ENCODE results near the gene BRINP3.

BRINP3 gene

GRCh38 chr1:190274721-190275120 is 202.9 kb downstream of the BRINP3 start:
- no peaks in the 10 kb centered on the region for H3K4me1 ChIP-seq (ENCODE audit: insufficient read depth, low read length)
- H3K4me3 ChIP-seq (ENCODE audit: low read length): no peak overlapping the region
- H3K36me3 ChIP-seq (ENCODE audit: insufficient read depth, low read length): no peaks in the 10 kb centered on the region

GRCh38 chr1:190273161-190273560 is 204.5 kb downstream of the BRINP3 start:
- Histone ChIP-seq H3K4me3 (ENCODE audit: low read length) (no peak overlapping the region), H3K27me3 (ENCODE audit: insufficient read depth, low read length) (no peaks in the 10 kb centered on the region), H3K9me3 (ENCODE audit: low read length) (no peaks in the 10 kb centered on the region), H3K4me1 (ENCODE audit: insufficient read depth, low read length) (no peaks in the 10 kb centered on the region), H3K36me3 (ENCODE audit: insufficient read depth, low read length) (no peaks in the 10 kb centered on the region), H2AFZ (ENCODE audit: low read depth, low read length) (no peak overlapping the region)

More at GRCh38 chr1:190274721-190275120, 202.9 kb downstream of the BRINP3 start:
- H3K27me3 ChIP-seq (ENCODE audit: insufficient read depth, low read length): no peaks in the 10 kb centered on the region
- H3K9me3 ChIP-seq (ENCODE audit: low read length): no peaks in the 10 kb centered on the region
- no peak overlapping the region for H2AFZ ChIP-seq (ENCODE audit: low read depth, low read length)

- Histone ChIP-seq H3K27me3 (ENCODE audit: insufficient read depth, low read length) (no peaks in the 10 kb centered on the region), H2AFZ (ENCODE audit: low read depth, low read length) (no peak overlapping the region), H3K4me3 (ENCODE audit: low read length) (no peak overlapping the region), H3K9me3 (ENCODE audit: low read length) (no peaks in the 10 kb centered on the region), H3K4me1 (ENCODE audit: insufficient read depth, low read length) (no peaks in the 10 kb centered on the region), H3K36me3 (ENCODE audit: insufficient read depth, low read length) (no peaks in the 10 kb centered on the region)
Observed at GRCh38 chr1:190262538-190262937, 215.1 kb downstream of the BRINP3 start.

GRCh38 chr1:190259424-190259823 is 218.2 kb downstream of the BRINP3 start:
- Histone ChIP-seq H3K4me3 (ENCODE audit: low read length) (no peak overlapping the region), H3K9me3 (ENCODE audit: low read length) (no peaks in the 10 kb centered on the region), H2AFZ (ENCODE audit: low read depth, low read length) (no peak overlapping the region), H3K4me1 (ENCODE audit: insufficient read depth, low read length) (no peaks in the 10 kb centered on the region), H3K27me3 (ENCODE audit: insufficient read depth, low read length) (no peaks in the 10 kb centered on the region), H3K36me3 (ENCODE audit: insufficient read depth, low read length) (no peaks in the 10 kb centered on the region)

GRCh38 chr1:190258003-190258402 is 219.7 kb downstream of the BRINP3 start:
- no peaks in the 10 kb centered on the region for H3K4me1 ChIP-seq (ENCODE audit: insufficient read depth, low read length)
- no peak overlapping the region for H3K4me3 ChIP-seq (ENCODE audit: low read length)
- no peaks in the 10 kb centered on the region for H3K36me3 ChIP-seq (ENCODE audit: insufficient read depth, low read length)
- H3K9me3 ChIP-seq (ENCODE audit: low read length): no peaks in the 10 kb centered on the region
- H2AFZ ChIP-seq (ENCODE audit: low read depth, low read length): no peak overlapping the region
- no peaks in the 10 kb centered on the region for H3K27me3 ChIP-seq (ENCODE audit: insufficient read depth, low read length)

GRCh38 chr1:190252046-190252445 is 225.6 kb downstream of the BRINP3 start:
- Histone ChIP-seq H3K4me3 (ENCODE audit: low read length) (no peak overlapping the region), H3K27me3 (ENCODE audit: insufficient read depth, low read length) (no peaks in the 10 kb centered on the region), H3K36me3 (ENCODE audit: insufficient read depth, low read length) (no peaks in the 10 kb centered on the region), H3K4me1 (ENCODE audit: insufficient read depth, low read length) (no peaks in the 10 kb centered on the region), H2AFZ (ENCODE audit: low read depth, low read length) (no peak overlapping the region), H3K9me3 (ENCODE audit: low read length) (no peaks in the 10 kb centered on the region)

GRCh38 chr1:190250368-190250767 is 227.3 kb downstream of the BRINP3 start:
- H3K27me3 ChIP-seq (ENCODE audit: insufficient read depth, low read length): no peaks in the 10 kb centered on the region
- H2AFZ ChIP-seq (ENCODE audit: low read depth, low read length): no peak overlapping the region
- no peaks in the 10 kb centered on the region for H3K36me3 ChIP-seq (ENCODE audit: insufficient read depth, low read length)
- no peak overlapping the region for H3K4me3 ChIP-seq (ENCODE audit: low read length)
- no peaks in the 10 kb centered on the region for H3K9me3 ChIP-seq (ENCODE audit: low read length)
- H3K4me1 ChIP-seq (ENCODE audit: insufficient read depth, low read length): no peaks in the 10 kb centered on the region

GRCh38 chr1:190244406-190244805 is 233.3 kb downstream of the BRINP3 start:
- Histone ChIP-seq H3K4me3 (ENCODE audit: low read length) (no peak overlapping the region), H3K9me3 (ENCODE audit: low read length) (no peaks in the 10 kb centered on the region), H3K36me3 (ENCODE audit: insufficient read depth, low read length) (no peaks in the 10 kb centered on the region), H3K27me3 (ENCODE audit: insufficient read depth, low read length) (no peaks in the 10 kb centered on the region), H3K4me1 (ENCODE audit: insufficient read depth, low read length) (peaks cover 2% of the 10 kb centered on the region), H2AFZ (ENCODE audit: low read depth, low read length) (no peak overlapping the region)

- Histone ChIP-seq H3K9me3 (ENCODE audit: low read length) (no peaks in the 10 kb centered on the region), H3K4me1 (ENCODE audit: insufficient read depth, low read length) (peaks cover 2% of the 10 kb centered on the region), H3K36me3 (ENCODE audit: insufficient read depth, low read length) (no peaks in the 10 kb centered on the region), H3K27me3 (ENCODE audit: insufficient read depth, low read length) (no peaks in the 10 kb centered on the region), H3K4me3 (ENCODE audit: low read length) (no peak overlapping the region), H2AFZ (ENCODE audit: low read depth, low read length) (no peak overlapping the region)
Observed at GRCh38 chr1:190243056-190243455, 234.6 kb downstream of the BRINP3 start.

GRCh38 chr1:190226006-190226405 is 251.7 kb downstream of the BRINP3 start:
- Histone ChIP-seq H2AFZ (ENCODE audit: low read depth, low read length) (no peak overlapping the region), H3K9me3 (ENCODE audit: low read length) (no peaks in the 10 kb centered on the region), H3K4me1 (ENCODE audit: insufficient read depth, low read length) (no peaks in the 10 kb centered on the region), H3K36me3 (ENCODE audit: insufficient read depth, low read length) (no peaks in the 10 kb centered on the region), H3K27me3 (ENCODE audit: insufficient read depth, low read length) (no peaks in the 10 kb centered on the region), H3K4me3 (ENCODE audit: low read length) (no peak overlapping the region)

GRCh38 chr1:190212450-190212849 is 265.2 kb downstream of the BRINP3 start:
- no peak overlapping the region for H2AFZ ChIP-seq (ENCODE audit: low read depth, low read length)
- no peaks in the 10 kb centered on the region for H3K36me3 ChIP-seq (ENCODE audit: insufficient read depth, low read length)
- no peak overlapping the region for H3K4me3 ChIP-seq (ENCODE audit: low read length)
- no peaks in the 10 kb centered on the region for H3K4me1 ChIP-seq (ENCODE audit: insufficient read depth, low read length)
- no peaks in the 10 kb centered on the region for H3K27me3 ChIP-seq (ENCODE audit: insufficient read depth, low read length)
- H3K9me3 ChIP-seq (ENCODE audit: low read length): no peaks in the 10 kb centered on the region

GRCh38 chr1:190207733-190208132 is 269.9 kb downstream of the BRINP3 start:
- Histone ChIP-seq H2AFZ (ENCODE audit: low read depth, low read length) (no peak overlapping the region), H3K9me3 (ENCODE audit: low read length) (no peaks in the 10 kb centered on the region), H3K4me3 (ENCODE audit: low read length) (no peak overlapping the region), H3K27me3 (ENCODE audit: insufficient read depth, low read length) (no peaks in the 10 kb centered on the region), H3K4me1 (ENCODE audit: insufficient read depth, low read length) (no peaks in the 10 kb centered on the region), H3K36me3 (ENCODE audit: insufficient read depth, low read length) (no peaks in the 10 kb centered on the region)

- Histone ChIP-seq H3K9me3 (ENCODE audit: low read length) (peaks cover 7% of the 10 kb centered on the region), H3K4me1 (ENCODE audit: insufficient read depth, low read length) (no peaks in the 10 kb centered on the region), H3K4me3 (ENCODE audit: low read length) (no peak overlapping the region), H2AFZ (ENCODE audit: low read depth, low read length) (no peak overlapping the region), H3K36me3 (ENCODE audit: insufficient read depth, low read length) (no peaks in the 10 kb centered on the region), H3K27me3 (ENCODE audit: insufficient read depth, low read length) (no peaks in the 10 kb centered on the region)
Observed at GRCh38 chr1:190205713-190206112, 272.0 kb downstream of the BRINP3 start.

- Histone ChIP-seq H3K9me3 (ENCODE audit: low read length) (peaks cover 3% of the 10 kb centered on the region), H2AFZ (ENCODE audit: low read depth, low read length) (no peak overlapping the region), H3K4me3 (ENCODE audit: low read length) (no peak overlapping the region), H3K36me3 (ENCODE audit: insufficient read depth, low read length) (no peaks in the 10 kb centered on the region), H3K4me1 (ENCODE audit: insufficient read depth, low read length) (peaks cover 3% of the 10 kb centered on the region), H3K27me3 (ENCODE audit: insufficient read depth, low read length) (no peaks in the 10 kb centered on the region)
Observed at GRCh38 chr1:190196020-190196419, 281.6 kb downstream of the BRINP3 start.
